ENCODE measurements around the gene CPE.

Gene CPE

DNA sequence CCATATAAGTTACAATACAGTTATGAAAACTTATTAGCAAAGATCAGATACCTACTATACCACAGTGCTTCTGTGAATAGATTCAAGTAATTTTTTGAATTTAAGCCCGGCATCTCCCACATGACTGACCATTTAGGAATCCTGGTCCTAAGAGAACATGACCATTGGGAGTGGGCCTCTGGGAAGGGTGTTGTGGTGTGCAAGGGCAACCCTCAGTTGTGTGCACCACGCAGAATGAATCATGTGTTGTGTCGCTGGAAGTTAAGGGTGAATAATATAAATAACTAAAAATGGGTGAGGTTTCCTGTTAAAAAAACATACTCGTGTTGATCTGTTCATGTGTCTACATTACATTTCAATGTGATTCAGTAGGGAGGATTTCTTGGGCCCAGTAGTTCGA, 15.5 kb downstream of the CPE start:
- no peak overlapping the region for H3K4me3 ChIP-seq (ENCODE audit: control insufficient read depth, low read depth, low read length)
- no peak for DNase-seq (ENCODE audit: low read depth)
- TF ChIP-seq, protein P1, sequence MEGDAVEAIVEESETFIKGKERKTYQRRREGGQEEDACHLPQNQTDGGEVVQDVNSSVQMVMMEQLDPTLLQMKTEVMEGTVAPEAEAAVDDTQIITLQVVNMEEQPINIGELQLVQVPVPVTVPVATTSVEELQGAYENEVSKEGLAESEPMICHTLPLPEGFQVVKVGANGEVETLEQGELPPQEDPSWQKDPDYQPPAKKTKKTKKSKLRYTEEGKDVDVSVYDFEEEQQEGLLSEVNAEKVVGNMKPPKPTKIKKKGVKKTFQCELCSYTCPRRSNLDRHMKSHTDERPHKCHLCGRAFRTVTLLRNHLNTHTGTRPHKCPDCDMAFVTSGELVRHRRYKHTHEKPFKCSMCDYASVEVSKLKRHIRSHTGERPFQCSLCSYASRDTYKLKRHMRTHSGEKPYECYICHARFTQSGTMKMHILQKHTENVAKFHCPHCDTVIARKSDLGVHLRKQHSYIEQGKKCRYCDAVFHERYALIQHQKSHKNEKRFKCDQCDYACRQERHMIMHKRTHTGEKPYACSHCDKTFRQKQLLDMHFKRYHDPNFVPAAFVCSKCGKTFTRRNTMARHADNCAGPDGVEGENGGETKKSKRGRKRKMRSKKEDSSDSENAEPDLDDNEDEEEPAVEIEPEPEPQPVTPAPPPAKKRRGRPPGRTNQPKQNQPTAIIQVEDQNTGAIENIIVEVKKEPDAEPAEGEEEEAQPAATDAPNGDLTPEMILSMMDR (IDR thresholded peaks at IDR 0.05; ENCODE audit: control insufficient read depth, insufficient read depth, low read depth, low read length, missing control alignments), result no peak

DNA sequence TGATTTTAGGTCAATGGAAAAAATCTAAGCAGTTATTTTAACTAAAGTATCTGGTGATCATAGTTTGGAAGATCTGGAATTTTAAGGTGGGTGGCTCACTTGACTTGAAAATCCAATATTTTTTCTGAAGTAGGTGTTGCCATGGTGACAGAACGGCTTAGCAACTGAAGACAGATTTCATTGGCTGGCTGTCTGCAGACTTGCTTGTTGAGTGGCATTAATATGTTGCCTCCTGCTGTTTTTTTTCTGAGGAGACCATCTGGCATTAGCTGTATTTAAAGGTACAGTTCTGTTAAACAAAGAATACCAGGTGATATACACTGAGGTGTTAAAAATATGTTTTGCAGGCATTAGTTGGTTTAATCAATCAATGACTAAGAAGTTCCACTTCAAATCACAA, 19.8 kb downstream of the CPE start:
- TF ChIP-seq, protein P1 (IDR thresholded peaks at IDR 0.05; ENCODE audit: control insufficient read depth, insufficient read depth, low read depth, low read length, missing control alignments), result no peak
- no peak for DNase-seq (ENCODE audit: low read depth)
- no peak overlapping the region for H3K4me3 ChIP-seq (ENCODE audit: control insufficient read depth, low read depth, low read length)

DNA sequence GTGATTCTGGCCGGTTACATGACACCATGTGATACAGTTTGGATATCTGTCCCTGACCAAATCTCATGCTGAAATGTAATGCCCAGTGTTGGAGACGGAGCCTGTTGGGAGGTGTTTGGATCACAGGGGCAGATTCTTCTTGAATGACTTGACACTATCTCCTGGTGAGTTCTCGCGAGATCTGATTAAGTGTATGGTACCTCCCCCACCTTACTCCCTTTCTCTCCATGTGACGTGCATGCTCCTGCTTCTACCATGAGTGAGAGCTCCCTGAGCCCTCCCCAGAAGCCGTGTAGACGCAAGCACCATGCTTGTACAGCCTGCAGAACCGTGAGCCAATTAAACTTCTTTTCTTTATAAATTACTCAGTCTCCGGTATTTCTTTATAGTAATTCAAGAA, 23.6 kb downstream of the CPE start:
- H3K4me3 ChIP-seq (ENCODE audit: control insufficient read depth, low read depth, low read length), result no peak overlapping the region
- DNase-seq (ENCODE audit: low read depth), result no peak
- TF ChIP-seq, protein P1 (IDR thresholded peaks at IDR 0.05; ENCODE audit: control insufficient read depth, insufficient read depth, low read depth, low read length, missing control alignments), result no peak

DNA sequence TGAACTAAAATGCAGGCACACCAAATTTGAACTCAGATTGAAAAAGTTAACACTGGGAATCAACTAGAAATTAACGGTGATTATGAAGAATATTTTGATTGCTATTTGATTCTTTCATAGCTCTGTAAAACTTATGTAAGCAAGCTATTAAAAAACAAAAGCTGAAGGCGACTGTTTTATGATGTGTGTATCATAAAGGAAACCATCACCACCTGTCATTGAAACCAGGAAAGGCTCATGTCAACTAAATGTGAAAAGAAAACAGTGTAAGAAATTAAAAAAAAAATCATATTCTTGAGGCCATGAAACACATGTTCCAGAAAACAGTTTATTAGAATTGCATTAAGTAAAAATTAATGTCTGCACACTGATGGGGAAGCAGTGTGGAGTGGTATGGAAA, 24.2 kb downstream of the CPE start:
- TF ChIP-seq, protein P1 (IDR thresholded peaks at IDR 0.05; ENCODE audit: control insufficient read depth, insufficient read depth, low read depth, low read length, missing control alignments), result no peak
- DNase-seq (ENCODE audit: low read depth), result no peak

DNA sequence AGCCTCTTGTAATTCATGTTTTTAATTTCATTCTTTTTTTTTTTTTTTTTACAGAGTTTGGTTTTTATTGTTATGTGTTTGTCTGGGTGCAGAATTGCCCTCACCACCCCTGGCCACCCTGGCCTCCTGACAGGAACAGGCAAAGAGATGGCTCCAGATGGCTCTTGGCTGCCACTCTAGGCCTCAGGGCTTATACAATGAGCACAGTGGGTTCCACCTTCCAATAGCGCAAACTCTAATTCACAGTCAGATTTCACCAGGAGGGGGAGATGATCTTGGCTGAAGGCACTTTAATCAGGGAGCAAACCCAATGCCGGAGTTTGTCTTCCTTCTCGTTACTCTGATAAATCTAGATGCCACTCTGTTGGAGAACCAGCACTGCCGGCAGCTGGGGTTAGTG, 24.8 kb downstream of the CPE start:
- TF ChIP-seq, protein P1 (IDR thresholded peaks at IDR 0.05; ENCODE audit: control insufficient read depth, insufficient read depth, low read depth, low read length, missing control alignments), result no peak
- no peak for DNase-seq (ENCODE audit: low read depth)
- no peak overlapping the region for H3K4me3 ChIP-seq (ENCODE audit: control insufficient read depth, low read depth, low read length)

More for the DNA sequence above, 24.2 kb downstream of the CPE start:
- no peak overlapping the region for H3K4me3 ChIP-seq (ENCODE audit: control insufficient read depth, low read depth, low read length)

DNA sequence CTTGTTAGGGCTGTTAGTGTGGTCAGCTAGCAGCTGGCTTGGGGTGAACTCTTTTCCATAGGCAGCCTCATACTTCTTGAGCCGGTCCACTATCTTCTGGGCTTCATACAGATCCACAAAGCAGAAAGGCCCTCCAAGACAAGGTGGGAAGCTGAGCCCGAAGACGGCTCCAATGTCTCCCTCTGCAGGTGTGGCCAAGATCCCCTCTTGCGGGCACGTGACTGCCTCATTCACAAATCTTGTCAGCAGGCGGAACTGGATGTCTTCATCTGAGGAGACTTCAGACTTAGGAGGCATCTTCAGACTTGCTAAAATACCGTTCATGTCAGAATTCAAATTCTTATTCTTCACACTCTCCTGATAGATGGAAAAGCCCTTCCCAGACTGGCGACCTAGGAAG, 25.3 kb downstream of the CPE start:
- H3K4me3 ChIP-seq (ENCODE audit: control insufficient read depth, low read depth, low read length), result no peak overlapping the region
- TF ChIP-seq, protein P1 (IDR thresholded peaks at IDR 0.05; ENCODE audit: control insufficient read depth, insufficient read depth, low read depth, low read length, missing control alignments), result no peak
- DNase-seq (ENCODE audit: low read depth), result no peak

DNA sequence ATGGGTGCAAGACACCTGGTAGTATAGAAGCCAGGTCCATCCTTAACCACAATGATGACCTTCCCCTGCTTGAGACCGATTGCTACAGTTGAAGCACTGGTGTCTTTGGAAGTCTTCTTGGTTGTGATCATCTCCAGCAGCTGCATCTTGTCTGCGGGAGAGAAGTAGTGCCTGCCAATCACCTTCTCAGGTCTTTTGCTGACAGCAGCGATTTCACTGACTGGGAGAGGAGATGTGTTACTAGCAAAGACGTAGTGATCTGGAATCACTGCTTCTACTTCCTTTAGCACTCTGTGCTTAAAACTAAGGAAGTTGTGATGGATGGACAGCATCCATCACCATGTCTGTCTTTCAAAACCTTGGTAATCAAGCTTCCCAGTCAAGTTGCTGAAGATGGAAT, 25.9 kb downstream of the CPE start:
- TF ChIP-seq, protein P1 (IDR thresholded peaks at IDR 0.05; ENCODE audit: control insufficient read depth, insufficient read depth, low read depth, low read length, missing control alignments), result no peak
- no peak for DNase-seq (ENCODE audit: low read depth)
- H3K4me3 ChIP-seq (ENCODE audit: control insufficient read depth, low read depth, low read length), result no peak overlapping the region

All from AG09309 (cell line).